HG02588 (cell line): Measurements from ENCODE around the gene ASPG.

ENCODE experiments used
- ATAC-seq: cut with Tn5 transposase; IDR thresholded peaks from one replicate; pipeline ENCODE4 v1.9.1; 2021; ENCODE audit warnings: mild to moderate bottlenecking, moderate library complexity; ENCODE audit not compliant: unreplicated experiment

Gene ASPG

DNA sequence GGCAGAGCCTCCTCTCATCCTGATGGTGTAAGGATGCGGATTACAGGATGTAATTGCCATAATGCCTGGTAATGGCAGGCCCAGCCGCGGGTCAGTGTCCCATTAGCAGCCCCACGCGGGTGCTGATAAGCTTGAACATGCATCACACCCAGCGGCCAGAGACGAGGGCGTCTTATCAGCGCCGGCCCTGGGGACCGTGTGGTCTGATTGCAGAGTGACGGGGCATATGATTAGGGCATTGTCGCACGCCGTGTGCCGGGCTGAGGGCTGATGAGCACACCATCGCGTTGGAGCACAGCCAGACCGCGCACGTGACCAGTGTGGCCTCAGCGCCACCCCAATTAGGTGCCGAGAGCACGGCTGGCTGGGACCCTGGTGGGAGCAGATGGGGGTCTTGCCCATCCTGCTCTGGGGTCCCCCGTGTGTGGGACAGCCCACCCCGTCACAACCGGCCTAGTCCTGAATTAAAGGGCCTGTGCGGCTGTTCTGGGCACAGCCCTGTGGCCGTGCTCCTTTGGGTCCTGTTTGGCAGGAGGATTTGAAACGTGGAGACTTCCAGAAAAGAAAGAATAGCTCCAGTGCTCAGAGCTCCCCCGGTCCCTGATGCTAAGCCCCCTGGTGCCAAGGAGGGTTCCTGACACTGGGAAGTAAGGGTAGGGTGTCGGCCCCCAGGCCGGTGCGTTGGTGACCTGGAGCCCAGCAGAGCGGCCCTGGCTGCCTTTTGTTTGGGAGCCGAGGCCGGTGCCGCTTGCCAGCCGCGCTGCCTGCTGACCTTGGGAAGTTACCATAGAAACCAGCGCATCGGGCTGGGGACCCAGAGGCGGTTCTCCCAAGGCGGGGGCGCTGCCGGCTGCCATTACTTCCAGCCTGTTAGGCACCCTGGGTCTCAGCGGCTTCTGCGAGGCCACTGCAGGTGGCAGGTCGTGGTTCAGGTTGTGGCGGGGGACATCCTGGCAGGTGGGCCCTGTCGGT is 73.6 kb downstream of the ASPG start:
- ATAC-seq: no peak

DNA sequence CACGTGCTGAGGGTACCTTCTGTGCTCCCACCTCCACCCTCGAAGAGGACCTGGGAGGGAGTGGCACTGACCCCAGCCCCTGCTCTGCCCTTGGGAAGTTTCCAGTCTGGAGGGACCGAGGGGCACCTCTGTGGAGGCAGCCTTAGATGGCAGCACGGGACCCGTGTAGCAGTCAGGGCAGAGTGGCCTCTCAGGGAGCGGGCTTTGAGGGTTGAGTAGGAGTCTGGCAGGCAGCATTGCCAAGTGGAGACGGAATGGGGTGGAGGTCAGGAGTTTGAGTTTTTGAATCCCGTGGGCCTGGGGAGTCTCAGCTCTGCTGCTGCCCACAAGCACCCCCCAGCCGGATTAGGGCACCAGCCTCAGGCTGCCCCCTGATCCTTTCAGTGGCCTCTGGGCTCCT is 74.5 kb downstream of the ASPG start:
- no peak for ATAC-seq

DNA sequence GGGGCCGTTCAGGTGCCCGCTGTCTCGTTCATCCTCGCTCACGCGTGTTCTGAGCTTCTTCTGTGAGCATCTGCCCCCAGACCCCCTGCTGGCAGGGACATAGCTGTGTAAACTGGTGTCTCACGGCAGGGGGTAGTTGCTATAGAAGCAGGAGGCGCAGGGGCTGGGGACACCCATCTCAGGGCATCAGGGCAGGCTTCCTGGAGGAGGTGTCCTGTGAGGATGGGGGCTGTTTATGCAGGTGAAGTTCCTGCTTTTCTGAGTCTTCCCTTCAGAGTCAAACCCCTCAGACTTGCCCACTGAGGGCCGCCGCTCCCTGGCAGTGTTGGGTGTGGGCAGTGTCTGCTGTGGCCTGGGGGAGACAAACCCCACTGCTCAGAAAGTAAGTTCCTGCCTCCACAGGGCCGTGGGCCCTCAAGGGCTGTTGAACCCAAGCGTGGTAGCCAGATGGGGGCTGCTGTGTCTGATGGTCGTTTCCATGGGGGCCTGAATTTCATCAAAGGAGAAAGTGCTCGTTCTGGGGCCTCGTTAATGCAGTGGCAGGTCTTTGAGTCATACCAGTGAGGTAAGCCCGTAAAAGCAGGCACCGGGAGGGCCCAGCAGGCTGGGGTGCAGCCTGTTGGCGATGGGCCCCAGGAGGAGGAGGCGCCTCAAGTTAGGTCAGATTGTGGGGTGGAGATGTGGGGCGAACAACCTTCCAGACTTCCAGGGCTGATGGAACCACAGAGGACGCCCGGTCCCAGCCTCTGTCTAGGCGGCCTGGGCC is 76.3 kb downstream of the ASPG start:
- no peak for ATAC-seq

DNA sequence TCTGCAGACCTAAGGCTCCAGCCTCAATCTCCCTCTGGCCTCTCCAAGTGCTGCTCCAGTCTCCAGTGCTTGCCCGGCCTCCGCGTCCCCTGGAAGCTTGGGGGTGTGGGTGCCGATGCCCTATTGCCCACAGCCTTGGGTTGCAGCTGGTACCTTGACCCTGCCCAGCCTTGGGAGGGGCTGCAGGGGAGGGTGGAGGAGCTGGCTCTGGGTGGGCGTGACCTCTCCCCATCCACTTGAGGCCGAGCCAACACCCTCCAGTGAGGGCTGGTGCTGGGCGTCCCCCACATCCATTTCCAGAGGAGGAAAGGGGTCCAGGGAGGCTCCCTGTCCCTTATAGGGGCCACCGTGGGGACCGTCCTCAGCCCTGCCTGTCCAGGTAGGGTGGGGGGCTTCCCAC is 77.0 kb downstream of the ASPG start:
- ATAC-seq: no peak

DNA sequence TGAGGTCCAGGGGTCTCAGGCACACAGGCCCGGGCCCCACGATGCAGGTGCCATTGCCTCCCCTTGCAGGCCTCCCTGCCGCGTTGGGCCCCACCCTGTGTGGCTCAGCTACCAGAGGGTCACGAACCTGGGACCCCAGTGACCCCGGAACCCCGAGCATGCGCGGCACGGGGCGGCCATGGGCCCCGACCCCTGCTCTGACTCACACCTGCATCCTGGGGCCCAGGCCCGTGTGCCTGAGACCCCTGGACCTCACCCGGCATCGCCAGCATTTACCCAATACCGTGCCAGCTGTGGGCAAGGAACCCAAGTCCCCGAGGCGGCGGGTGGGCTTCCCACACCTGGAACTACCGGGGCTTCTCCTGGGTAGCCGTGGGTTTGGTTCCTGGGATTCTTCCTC is 78.0 kb downstream of the ASPG start:
- no peak for ATAC-seq

DNA sequence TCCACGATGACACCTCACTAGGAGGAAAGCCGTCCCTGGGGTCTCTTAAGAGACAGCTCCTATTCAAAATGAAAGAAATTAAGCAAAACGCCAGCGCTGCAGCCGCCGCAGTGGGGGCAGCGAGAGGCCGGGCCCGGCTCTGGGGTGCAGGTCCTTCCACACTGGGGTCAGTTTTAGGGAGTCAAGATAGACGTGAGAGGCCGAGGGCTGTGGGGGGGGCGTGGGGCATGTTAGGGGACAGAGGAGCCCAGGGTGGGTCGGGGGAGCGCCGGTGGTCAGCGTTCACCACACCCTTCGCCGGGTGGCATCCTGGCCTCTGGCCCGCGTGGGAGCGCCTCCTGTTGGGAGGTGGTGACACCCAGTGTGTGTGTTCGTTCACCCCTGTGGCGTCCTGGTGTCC is 78.5 kb downstream of the ASPG start:
- ATAC-seq: no peak

DNA sequence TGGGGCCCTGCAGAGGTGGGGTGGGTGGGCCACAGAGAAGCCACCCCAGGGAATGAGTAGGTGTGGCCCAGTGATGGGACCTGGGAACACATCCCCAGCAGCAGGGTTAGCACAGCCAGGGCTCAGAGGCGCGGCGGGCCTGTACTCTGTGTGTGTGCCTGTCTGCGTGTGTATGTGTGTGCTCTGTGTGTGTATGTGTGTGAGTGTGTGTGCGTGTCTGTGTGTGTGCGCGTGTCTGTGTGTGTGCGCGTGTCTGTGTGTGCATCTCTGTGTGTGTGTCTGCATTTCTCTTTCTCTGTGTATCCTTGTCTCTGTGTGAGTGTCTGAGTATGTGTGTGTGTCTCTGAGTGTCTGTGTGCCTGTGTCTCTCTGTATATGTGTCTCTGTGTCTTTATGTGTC is 79.0 kb downstream of the ASPG start:
- no peak for ATAC-seq
